NB4 (cell line): Measurements from ENCODE around the gene CABP2.

Experiments
- DNase-seq: peaks from one replicate; pipeline ENCODE4 v3.0.0; 2010; ENCODE audit warnings: low read depth
- H3K4me3 ChIP-seq: one replicate; pipeline ENCODE4 v1.5.1; 2011; ENCODE audit warnings: mild to moderate bottlenecking, low read depth, low read length, moderate library complexity
- CTCF ChIP-seq: IDR thresholded peaks from one replicate; pipeline ENCODE4 v1.5.1; 2012; ENCODE audit warnings: low read depth, low read length
- MAX ChIP-seq: IDR thresholded peaks from 2 replicates; pipeline ENCODE4 v1.6.1; 2011; ENCODE audit warnings: low read depth, low read length
- MYC ChIP-seq: IDR thresholded peaks from 2 replicates; pipeline ENCODE4 v1.6.1; 2011; ENCODE audit warnings: low read depth, low read length
- POLR2A ChIP-seq: IDR thresholded peaks from 2 replicates; pipeline ENCODE4 v1.6.1; 2011; ENCODE audit warnings: mild to moderate bottlenecking; ENCODE audit not compliant: insufficient read length; ENCODE audit errors: extremely low read depth

Gene CABP2

DNA sequence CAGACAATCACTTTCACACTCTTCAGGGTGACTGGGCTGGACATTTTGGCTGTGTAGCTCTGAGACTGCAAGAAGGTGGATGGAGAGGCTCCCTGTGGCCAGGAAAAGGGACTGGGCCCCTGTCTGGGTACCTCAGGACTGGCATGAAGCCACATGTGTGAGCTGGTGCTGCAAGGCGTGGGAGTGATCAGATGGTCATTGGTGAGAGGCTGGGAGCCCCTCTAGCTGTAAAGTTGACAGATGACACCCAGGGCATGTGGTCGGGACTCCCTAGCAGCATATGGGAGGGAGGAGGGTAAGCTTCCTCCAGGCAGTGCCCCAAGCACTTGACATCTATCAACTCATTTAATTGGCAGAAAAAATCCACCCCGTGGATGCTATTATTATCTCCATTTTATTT lies 18.9 kb upstream of the CABP2 start:
- peak; percentile 38; the same call in 1 of the 2 replicates for TF ChIP-seq MYC
- TF ChIP-seq MAX = peak; percentile 68; the same call in 1 of the 2 replicates
- no peak for TF ChIP-seq CTCF
- peak; percentile 55 for DNase-seq
- H3K4me3 ChIP-seq = no peak overlapping the region

DNA sequence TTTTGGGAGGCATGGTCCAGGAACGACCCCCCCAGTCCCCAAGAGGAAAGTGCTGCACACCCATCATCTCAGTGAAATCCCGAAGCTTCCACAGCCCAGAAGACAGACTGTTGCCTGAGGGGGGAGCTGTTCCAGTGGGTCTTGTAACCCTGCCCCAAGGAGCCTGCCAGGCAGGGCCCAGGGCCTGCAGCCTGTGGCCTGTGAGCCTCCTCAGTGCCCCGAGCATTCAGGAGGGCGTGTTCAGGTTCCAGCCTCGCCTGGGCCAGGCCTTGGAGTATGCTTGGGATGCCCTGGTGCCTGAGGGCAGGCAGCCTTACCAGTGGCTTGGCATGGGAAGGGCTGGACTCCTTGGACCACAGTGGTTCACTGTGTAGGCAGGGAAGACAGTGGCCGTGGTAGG lies 18.0 kb upstream of the CABP2 start:
- DNase-seq = no peak
- H3K4me3 ChIP-seq = no peak overlapping the region
- TF ChIP-seq POLR2A = no peak
- no peak for TF ChIP-seq MYC
- TF ChIP-seq CTCF = no peak
- TF ChIP-seq MAX = no peak

DNA sequence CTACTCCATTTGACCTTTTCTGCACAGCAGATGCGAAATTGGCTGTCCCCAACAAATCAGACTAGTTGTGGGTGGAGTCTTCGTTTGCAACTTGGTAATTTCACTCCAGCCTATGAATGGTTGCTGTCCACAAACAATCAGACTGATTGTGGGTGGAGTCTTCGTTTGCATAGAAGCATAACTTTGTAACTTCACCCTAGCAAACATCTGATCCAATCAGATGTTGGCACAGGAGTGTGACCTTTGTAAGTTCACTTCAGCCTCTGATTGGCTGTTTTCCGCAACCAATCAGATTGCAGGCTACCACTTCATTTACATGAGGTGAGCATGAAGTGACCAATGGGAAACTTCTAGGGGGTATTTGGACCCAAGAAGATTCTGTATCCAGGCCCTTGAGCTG lies 16.3 kb upstream of the CABP2 start:
- DNase-seq = peak; percentile 42
- no peak for TF ChIP-seq POLR2A
- no peak for TF ChIP-seq CTCF
- TF ChIP-seq MAX = no peak
- TF ChIP-seq MYC = no peak
- H3K4me3 ChIP-seq = no peak overlapping the region

- TF ChIP-seq CTCF (no peak), POLR2A (no peak), MYC (no peak), MAX (no peak)
- no peak overlapping the region for H3K4me3 ChIP-seq
- DNase-seq = no peak
These were observed 15.7 kb upstream of the CABP2 start for GRCh38 chr11:67538823-67539505.

DNA sequence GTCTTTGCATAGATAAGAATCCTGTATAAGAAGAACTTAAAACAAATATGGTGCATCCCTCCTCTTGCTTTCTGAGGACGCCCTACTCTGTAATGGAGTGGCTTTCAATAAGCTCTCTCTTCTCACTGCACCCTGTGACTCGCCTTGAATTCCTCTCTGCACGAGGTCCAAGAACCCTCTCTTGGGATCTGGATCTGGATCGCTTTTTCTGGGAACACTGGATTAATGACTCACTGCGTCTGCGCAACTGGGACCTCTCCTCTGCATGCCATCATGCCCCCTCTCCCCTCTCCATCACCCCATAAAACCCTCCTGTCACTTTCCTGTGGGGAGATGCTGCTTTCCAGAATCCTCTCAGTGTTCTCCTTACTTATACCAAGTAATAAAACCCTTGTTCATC lies 15.1 kb upstream of the CABP2 start:
- H3K4me3 ChIP-seq = no peak overlapping the region
- TF ChIP-seq MYC (no peak), CTCF (no peak), MAX (no peak), POLR2A (no peak)
- no peak for DNase-seq

DNA sequence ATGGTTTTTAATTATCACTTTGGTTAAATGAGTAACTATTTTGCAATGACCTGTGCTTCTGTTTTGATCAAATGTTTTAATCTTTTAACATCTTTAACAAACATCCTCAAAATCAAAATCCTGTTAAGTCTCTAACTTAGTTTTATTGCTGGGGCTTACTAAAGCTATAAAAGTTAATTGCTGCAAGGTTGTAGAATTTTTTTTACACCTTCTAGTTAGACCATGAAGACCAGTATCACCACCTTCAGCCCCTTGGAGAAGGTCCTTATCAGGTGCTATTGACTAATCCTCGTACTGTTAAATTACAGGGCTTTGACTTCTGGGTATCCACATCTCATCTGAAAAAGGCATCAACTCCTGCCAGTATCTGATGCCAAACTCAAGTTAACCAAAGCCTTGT lies 12.3 kb upstream of the CABP2 start:
- H3K4me3 ChIP-seq = no peak overlapping the region
- no peak for TF ChIP-seq POLR2A
- no peak for TF ChIP-seq MYC
- no peak for TF ChIP-seq MAX
- no peak for TF ChIP-seq CTCF
- no peak for DNase-seq
